GM19328 (cell line): ENCODE data around the gene ABRACL.

Experiments used
- ATAC-seq: cut with Tn5 transposase; IDR thresholded peaks from one replicate; pipeline ENCODE4 v1.9.1; 2021; ENCODE audit warnings: mild to moderate bottlenecking, moderate library complexity; ENCODE audit not compliant: unreplicated experiment

ABRACL gene

DNA sequence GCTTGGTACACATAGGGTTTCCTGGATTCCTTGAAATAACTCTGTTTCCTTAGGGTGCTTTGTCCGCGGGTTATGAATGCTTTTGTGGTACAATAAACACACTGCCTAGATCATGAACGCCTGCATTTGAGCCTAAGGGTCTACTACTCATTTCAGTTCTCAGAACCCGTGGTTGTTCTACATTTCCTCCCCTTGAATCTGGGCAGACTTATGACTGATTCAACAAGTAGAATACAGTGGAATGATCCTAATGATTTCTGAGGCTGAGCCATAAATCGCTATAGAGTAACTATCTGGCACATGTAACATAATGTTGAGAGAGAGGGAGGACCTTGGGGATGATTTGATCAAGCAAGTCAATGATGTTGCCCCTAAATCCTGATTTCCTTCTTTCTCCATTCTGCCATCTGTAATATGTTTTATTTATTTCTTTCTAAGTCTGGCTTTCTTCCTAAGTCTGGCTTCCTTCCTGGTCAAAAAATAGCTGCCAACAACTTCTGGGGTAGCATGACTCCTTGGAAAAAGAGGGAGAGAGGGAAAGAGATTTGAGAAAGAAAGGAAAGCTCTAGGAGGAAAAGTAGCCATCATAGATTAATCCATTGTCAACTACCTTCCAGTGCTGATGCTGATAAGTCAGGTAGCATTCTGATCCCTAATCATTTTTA, 23.0 kb downstream of the ABRACL start:
- no peak for ATAC-seq

DNA sequence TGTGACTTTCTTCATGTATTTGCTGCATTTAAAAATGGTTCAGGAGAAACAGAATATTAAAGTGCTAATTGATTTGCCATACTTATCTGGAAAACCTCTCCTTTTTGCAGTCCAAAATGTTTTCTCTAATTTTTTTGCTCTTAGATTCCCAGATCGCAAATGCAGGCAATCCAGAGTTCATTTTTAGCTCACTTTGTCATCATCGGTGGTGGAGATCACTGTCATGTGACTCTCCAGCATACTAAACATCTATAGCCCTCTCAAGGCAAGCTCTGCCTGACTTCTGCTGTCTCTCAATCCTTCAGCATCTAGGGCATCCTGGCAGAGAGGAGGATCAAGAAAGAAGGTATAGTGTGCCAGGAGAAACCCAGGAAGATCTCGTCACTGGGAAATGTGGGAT, 24.8 kb downstream of the ABRACL start:
- ATAC-seq, result no peak

GRCh38 chr6:139054001-139054400, 25.5 kb downstream of the ABRACL start:
- no peak for ATAC-seq

GRCh38 chr6:139055709-139056108, 27.2 kb downstream of the ABRACL start:
- ATAC-seq, result no peak

GRCh38 chr6:139058029-139058428, 29.5 kb downstream of the ABRACL start:
- ATAC-seq, result no peak

DNA sequence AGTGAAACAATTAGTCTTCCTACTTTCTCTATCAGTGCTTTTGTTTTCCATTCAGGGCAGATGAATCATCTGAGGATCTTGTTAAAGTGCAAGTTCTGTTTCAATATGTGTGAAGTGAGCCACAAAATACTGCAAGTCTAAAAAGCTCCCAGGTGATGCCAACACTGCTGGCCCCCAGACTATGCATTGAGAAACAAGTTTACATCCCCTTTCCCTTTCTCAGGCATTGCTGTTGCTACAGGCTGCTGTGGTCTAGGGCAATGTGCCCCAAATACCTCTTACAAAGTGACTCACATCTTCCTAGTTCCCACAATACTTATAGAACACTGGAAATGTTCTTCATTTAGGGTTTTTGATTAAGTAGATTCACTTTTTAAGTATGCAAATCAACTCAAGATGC, 31.8 kb downstream of the ABRACL start:
- ATAC-seq, result no peak

DNA sequence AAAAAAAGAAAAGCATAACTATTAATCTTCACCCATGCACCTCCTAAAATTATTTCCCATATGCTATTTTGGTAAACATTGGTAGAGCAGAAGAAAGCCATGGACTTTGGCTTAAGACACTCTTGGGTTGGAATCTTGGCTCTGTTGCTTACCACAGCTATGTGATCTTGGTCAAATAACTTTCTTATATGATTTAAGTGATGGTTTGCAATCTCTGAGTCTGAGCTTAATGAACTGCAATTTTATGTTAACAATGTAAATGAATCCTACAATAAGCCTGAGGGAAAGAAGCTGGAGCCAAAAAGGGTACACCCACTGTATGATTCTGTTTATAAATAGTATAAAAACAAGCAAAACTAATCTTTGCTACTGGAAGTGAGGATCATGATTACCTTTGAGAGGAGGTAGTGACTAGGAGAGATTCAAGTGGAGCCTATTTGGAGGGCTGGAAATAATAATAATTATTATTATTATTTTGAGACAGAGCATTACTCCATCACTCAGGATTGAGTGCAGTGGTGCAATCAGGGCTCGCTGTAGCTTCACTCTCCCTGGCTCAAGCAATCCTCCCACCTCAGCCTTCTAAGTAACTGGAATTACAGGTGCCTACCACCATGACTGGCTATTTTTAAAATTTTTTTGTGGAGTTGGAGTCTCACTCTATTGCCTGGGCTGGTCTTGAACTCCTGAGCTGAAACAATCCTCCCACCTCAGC, 34.5 kb downstream of the ABRACL start:
- no peak for ATAC-seq

- no peak for ATAC-seq
These were observed 36.6 kb downstream of the ABRACL start for GRCh38 chr6:139064981-139065665.

- no peak for ATAC-seq
These were observed 37.5 kb downstream of the ABRACL start for GRCh38 chr6:139066080-139066479.

DNA sequence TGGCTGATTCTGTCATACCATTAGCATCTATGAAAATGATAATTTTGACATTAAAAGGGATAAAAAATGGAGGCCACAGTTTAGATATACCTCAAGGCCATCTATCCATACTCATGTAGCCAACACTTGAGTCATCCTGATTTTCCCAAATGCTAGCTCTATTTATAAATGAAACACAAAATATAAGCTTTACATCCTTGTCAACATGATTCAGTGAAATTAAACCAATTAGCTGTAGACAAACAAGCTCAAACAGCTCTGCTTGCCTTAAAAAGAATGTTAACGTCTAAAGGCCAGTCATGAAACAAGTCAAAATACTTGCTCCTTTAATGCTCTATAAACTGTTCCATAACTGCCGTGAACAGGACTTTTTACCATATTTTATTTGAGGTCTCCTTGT, 40.3 kb downstream of the ABRACL start:
- no peak for ATAC-seq

DNA sequence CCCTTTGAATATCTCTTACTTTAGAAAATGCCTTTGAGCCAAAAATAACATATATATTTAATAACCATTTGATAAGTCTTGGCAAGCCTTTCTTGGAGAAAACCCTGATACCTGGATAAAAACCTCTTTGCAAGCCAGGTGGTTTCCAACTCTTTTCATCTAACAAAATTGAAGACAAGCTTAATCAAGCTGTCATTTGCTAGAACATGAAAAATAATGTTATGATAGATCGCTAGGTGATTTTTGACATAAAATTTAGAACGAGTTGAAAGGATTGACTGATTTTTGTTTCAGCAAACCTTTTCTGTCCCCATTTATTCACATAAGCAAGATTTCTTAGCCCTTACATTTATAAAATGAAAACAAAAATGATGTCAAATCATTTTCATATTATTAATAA, 44.6 kb downstream of the ABRACL start:
- no peak for ATAC-seq

DNA sequence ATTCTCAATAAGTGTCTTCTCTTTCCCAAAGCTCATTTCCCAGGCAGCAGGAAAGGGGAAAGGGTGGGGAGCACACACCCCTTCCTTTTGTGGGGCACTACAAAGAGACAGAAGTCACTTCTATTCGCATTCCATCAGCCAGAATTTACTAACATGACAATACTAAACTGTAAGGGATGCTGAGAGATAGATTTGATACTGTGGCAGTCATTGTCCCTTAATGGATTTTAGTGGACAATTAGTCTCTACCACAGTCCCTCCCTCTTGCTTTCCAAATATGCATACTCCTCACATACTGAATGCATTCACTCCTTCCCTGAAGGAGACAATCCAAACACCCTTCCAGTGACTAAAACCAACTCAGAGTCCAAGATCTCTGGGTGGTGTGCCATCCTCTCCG, 50.5 kb downstream of the ABRACL start:
- no peak for ATAC-seq

GRCh38 chr6:139080255-139080920, 51.8 kb downstream of the ABRACL start:
- no peak for ATAC-seq

- no peak for ATAC-seq
These were observed 52.9 kb downstream of the ABRACL start for GRCh38 chr6:139081471-139081870.

DNA sequence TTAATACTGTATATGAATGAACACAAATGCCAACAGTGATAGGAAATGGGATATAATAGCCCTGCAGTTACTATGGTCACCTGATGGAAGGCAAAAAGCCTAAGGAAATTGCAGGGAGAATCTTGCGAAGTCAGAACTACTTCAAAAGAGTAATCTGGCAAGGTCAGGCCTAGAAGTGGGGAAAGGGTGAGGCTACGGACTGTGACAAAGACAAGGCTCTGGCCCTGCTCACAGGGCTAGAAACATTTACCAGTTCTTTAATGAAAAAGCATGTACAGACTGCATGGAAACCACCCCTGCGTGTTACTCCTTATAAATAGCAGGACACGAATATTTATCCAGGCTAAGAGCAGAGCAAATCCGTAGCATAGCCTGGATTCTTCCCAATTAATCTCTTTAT, 53.8 kb downstream of the ABRACL start:
- no peak for ATAC-seq

GRCh38 chr6:139091826-139092225, 63.3 kb downstream of the ABRACL start:
- ATAC-seq, result no peak
